Suprapubic skin (tissue), 4 donors: ENCODE results near the gene SLC30A1. TPM values are rescaled to one million over a fixed set of nuclear protein-coding genes. Genes with fewer than 3 reads are reported as not detected.

Experiments
- DNase-seq, 2 donors: peaks; one replicate each; pipeline ENCODE4 v3.0.0-alpha.2; 2019; ENCODE audit warnings: low spot score in 2 of 2
- H3K27ac ChIP-seq: fragments of 200-600 bp; sonication (generic); one replicate; pipeline ENCODE4 v1.5.1; 2019
- H3K27me3 ChIP-seq: fragments of 200-600 bp; sonication (generic); one replicate; pipeline ENCODE4 v1.5.1; 2019
- H3K36me3 ChIP-seq: fragments of 200-600 bp; sonication (generic); one replicate; pipeline ENCODE4 v1.5.1; 2019
- H3K4me1 ChIP-seq: fragments of 200-600 bp; sonication (generic); one replicate; pipeline ENCODE4 v1.5.1; 2019
- H3K4me3 ChIP-seq: fragments of 200-600 bp; sonication (generic); one replicate; pipeline ENCODE4 v1.5.1; 2019; ENCODE audit warnings: mild to moderate bottlenecking
- H3K9me3 ChIP-seq: fragments of 200-600 bp; sonication (generic); one replicate; pipeline ENCODE4 v1.5.1; 2019
- EP300 ChIP-seq: sonication (generic); formaldehyde crosslinking; IDR thresholded peaks from one replicate; pipeline ENCODE4 v1.6.1; 2017; ENCODE audit warnings: antibody characterized with exemption
- POLR2A ChIP-seq, 2 donors: fragments of 450-650 bp; IDR thresholded peaks; one replicate each; pipeline ENCODE4 v1.6.1; 2017; ENCODE audit warnings: antibody characterized with exemption in 2 of 2, mild to moderate bottlenecking in 2 of 2, moderate library complexity in 2 of 2
- POLR2AphosphoS5 ChIP-seq, 3 donors: sonication (generic); formaldehyde crosslinking; IDR thresholded peaks; one replicate each; pipeline ENCODE4 v1.6.1; 2017; ENCODE audit warnings: antibody characterized with exemption in 3 of 3
- WGBS: methylation state at CpG from one replicate; pipeline ENCODE4 v1.1.5; 2018; 5-methylcytosine and 5-hydroxymethylcytosine counted together
- total RNA-seq, 4 donors: library from RNA; depleted of rRNA; stranded (reverse); fragments of >200 nt; gene quantifications; one replicate each; pipeline ENCODE4 v1.1.0, GENCODE V29; 2016
- TF ChIP-seq, protein P1 (sequence below), 2 donors: fragments of 200-600 bp in 1 of 2; fragments of 450-650 bp in 1 of 2; sonication (generic) in 1 of 2; IDR thresholded peaks; one replicate each; pipeline ENCODE4 v1.5.1; 2016 to 2019; ENCODE audit warnings: antibody characterized with exemption in 2 of 2, mild to moderate bottlenecking in 1 of 2, moderate library complexity in 1 of 2

The SLC30A1 gene
- total RNA-seq, 4 donors from 2014 or later: 8.9 to 42.5 (median 29.8) TPM

DNA sequence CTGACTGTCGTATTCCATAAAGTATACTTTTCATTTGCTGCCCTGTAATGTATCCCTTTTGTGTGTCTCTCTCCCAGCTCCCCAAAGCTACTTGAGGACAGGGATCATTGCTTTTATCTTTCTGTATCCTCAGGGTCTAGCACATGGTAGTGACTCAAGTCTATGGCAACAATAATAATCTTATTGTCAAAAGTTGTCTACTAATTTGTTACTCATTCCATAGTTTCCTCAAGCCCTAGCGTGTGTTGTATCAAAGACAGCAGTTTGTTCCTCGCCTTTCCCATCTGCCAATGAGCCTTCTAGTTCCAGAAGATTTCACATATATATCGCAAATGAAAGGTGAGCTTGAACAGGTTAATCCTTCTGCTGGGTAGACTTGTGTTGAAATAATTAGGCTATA, 9.8 kb upstream of the SLC30A1 start:
- H3K4me1 ChIP-seq: peaks cover 7% of the 10 kb centered on the region
- WGBS: 96% methylated on average over 4 of the region's 4 CpGs

DNA sequence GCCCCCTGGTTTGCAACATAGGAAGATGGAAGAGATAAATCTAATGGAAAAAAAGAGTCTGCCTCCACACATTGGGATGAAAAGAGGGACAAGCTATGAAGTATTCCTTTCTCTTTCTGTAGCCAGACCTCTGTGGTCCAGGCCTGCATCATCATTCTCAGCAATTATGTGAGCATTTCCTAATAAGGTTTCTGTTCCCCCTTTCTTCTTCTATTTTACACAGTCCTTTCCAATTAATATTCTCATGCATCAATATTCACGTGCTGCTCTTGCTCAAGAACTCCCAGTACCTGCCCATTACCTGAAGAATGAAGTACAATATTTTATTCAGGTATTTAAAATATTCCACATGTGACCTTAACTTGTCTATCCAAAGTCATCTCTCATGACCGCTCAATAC, 8.2 kb upstream of the SLC30A1 start:
- H3K4me3 ChIP-seq: no peak overlapping the region
- WGBS: 94% methylated on average over 2 of the region's 2 CpGs
- H3K9me3 ChIP-seq: no peaks in the 10 kb centered on the region
- no peaks in the 10 kb centered on the region for H3K27me3 ChIP-seq
- no peaks in the 10 kb centered on the region for H3K36me3 ChIP-seq
- TF ChIP-seq POLR2A (IDR thresholded peaks at IDR 0.05): no peak
- TF ChIP-seq, protein P1, sequence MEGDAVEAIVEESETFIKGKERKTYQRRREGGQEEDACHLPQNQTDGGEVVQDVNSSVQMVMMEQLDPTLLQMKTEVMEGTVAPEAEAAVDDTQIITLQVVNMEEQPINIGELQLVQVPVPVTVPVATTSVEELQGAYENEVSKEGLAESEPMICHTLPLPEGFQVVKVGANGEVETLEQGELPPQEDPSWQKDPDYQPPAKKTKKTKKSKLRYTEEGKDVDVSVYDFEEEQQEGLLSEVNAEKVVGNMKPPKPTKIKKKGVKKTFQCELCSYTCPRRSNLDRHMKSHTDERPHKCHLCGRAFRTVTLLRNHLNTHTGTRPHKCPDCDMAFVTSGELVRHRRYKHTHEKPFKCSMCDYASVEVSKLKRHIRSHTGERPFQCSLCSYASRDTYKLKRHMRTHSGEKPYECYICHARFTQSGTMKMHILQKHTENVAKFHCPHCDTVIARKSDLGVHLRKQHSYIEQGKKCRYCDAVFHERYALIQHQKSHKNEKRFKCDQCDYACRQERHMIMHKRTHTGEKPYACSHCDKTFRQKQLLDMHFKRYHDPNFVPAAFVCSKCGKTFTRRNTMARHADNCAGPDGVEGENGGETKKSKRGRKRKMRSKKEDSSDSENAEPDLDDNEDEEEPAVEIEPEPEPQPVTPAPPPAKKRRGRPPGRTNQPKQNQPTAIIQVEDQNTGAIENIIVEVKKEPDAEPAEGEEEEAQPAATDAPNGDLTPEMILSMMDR (IDR thresholded peaks at IDR 0.05): no peak
- no peak for TF ChIP-seq POLR2AphosphoS5 (IDR thresholded peaks at IDR 0.05)
- TF ChIP-seq EP300: no peak
- DNase-seq: no peak
- H3K4me1 ChIP-seq: peaks cover 7% of the 10 kb centered on the region
- no peak overlapping the region for H3K27ac ChIP-seq

More for the DNA sequence above, 9.8 kb upstream of the SLC30A1 start:
- Histone ChIP-seq H3K36me3 (no peaks in the 10 kb centered on the region), H3K27me3 (no peaks in the 10 kb centered on the region), H3K27ac (no peak overlapping the region), H3K4me3 (no peak overlapping the region), H3K9me3 (no peaks in the 10 kb centered on the region)
- TF ChIP-seq POLR2A (IDR thresholded peaks at IDR 0.05): no peak
- TF ChIP-seq EP300: no peak
- TF ChIP-seq, protein P1 (IDR thresholded peaks at IDR 0.05): no peak
- TF ChIP-seq POLR2AphosphoS5 (IDR thresholded peaks at IDR 0.05): no peak
- no peak for DNase-seq

DNA sequence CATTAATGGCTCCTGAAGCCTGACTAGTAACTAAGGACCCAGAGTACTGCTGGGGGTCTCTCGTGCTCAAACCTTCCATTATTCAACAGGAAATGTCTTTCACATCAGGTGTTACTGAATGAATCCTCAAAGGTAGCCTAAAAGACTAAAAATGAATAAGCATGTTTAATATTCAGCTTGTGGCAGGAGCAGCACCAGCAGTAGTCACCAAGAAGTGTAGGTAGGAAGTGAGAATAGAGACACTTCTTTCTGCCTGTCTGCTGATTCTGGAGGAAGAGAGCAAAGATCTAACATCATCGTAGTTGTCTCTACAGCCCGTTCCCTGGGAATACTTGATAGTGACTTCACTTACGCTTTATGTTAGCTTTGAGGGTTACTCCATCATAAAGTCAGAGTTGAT, 7.6 kb upstream of the SLC30A1 start:
- WGBS: 83% methylated on average over 4 of the region's 4 CpGs
- Histone ChIP-seq H3K9me3 (no peaks in the 10 kb centered on the region), H3K36me3 (no peaks in the 10 kb centered on the region), H3K4me1 (peaks cover 5% of the 10 kb centered on the region), H3K27me3 (no peaks in the 10 kb centered on the region), H3K27ac (no peak overlapping the region), H3K4me3 (no peak overlapping the region)
- no peak for DNase-seq
- TF ChIP-seq, protein P1 (IDR thresholded peaks at IDR 0.05): no peak
- TF ChIP-seq EP300: no peak

DNA sequence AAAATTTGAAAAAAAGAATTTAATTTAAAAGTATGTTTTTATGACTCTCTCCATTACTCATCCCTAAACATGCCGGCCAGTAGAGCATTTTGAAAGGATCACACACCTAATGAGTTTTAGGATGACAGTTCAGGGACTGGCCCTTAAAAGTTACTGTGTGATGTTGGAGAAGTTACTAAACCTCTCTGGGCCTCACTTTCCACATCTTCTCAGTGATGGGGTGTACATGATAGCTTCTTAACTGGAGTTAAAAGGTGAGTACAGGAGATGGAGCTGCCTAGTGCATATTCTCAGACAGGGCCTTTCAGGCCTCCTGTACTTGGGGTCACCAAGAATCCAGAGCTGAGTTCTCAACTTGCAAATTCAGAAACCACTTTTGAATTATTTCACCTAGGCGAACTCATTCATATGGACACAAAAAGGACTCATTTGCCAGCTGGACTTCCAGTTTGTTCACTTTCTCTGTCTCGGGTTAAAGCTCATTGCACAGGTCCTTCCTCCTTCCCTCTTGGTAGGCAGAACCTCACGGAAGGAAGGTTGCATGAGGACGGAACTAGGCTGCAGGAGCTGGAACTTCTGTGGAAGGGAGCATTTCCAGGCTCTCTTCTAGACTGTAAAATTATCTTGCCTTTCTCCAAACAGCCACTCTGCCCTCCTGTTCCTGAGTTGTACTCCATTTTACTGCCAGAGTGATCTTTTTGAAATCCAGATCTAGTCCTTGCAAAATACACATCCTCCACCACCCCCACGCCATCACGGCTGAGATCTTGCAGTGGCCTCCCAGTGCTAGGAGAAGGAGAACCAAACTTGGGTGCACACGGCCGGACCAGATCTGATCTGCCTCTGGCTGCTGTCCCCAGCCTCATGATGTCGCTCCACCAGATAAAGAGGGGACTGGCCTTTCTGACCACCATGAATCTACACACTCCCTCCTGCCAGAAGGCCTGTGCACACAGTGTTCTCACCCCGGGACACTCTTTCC, 4.3 kb upstream of the SLC30A1 start:
- 83% methylated on average over 11 of the region's 11 CpGs for WGBS
- DNase-seq: no peak

DNA sequence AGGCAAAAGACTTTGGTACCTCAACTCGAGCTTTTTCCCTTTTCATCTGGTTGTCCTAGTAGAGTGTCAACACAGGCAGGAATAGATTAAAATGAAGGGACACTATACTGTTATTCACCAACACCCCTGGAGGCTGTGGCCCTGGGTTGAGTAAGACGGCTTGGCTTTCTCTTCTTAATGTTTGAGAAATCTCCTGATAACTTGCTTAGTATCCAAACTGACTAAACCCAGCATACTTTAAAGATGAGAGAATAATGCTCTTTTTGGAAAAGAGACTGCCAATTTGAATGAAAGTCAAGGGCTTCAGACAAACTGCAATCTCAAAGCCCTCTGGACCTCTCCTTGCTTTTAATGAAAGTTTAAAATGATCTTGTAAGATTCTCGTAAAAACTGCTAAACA, 2.6 kb upstream of the SLC30A1 start:
- peak in 1 of 2 donors; percentile 73 for DNase-seq
- H3K27ac ChIP-seq: peak overlapping the region; percentile 50
- TF ChIP-seq EP300: no peak
- TF ChIP-seq, protein P1 (IDR thresholded peaks at IDR 0.05): no peak
- no peak for TF ChIP-seq POLR2A (IDR thresholded peaks at IDR 0.05)
- no peak for TF ChIP-seq POLR2AphosphoS5 (IDR thresholded peaks at IDR 0.05)
- H3K4me3 ChIP-seq: no peak overlapping the region
- WGBS: 73% methylated on average over 3 of the region's 3 CpGs
- peaks cover 23% of the 10 kb centered on the region for H3K4me1 ChIP-seq
- H3K27me3 ChIP-seq: no peaks in the 10 kb centered on the region
- no peaks in the 10 kb centered on the region for H3K36me3 ChIP-seq
- no peaks in the 10 kb centered on the region for H3K9me3 ChIP-seq

More for the DNA sequence above, 4.3 kb upstream of the SLC30A1 start:
- TF ChIP-seq POLR2AphosphoS5 (IDR thresholded peaks at IDR 0.05) (no peak), POLR2A (IDR thresholded peaks at IDR 0.05) (no peak), EP300 (no peak)
- TF ChIP-seq, protein P1 (IDR thresholded peaks at IDR 0.05): no peak
- Histone ChIP-seq H3K27ac (no peak overlapping the region), H3K27me3 (no peaks in the 10 kb centered on the region), H3K36me3 (no peaks in the 10 kb centered on the region), H3K4me1 (peaks cover 18% of the 10 kb centered on the region), H3K4me3 (no peak overlapping the region), H3K9me3 (no peaks in the 10 kb centered on the region)
